ENCODE results near the gene MSMP. TPM values are rescaled to one million over a fixed set of nuclear protein-coding genes. Genes with fewer than 3 reads are reported as not detected.

Gene MSMP
- total RNA-seq, 4 donors from 2014 or later = 1.3 TPM; not detected in 3

GRCh38 chr9:35750256-35750531, 3.9 kb downstream of the MSMP start:
- WGBS = 25% methylated on average over 4 of the region's 4 CpGs
- H3K36me3 ChIP-seq = peaks cover 34 to 50% (median 48%) of the 10 kb centered on the region in 4 donors
- TF ChIP-seq POLR2AphosphoS5 (IDR thresholded peaks at IDR 0.05) (no peak), POLR2A (IDR thresholded peaks at IDR 0.05; ENCODE audit: low read depth) (no peak), CTCF (IDR thresholded peaks at IDR 0.05) (no peak)
- intact Hi-C loops (cut with DNase I) = no loop called here
- H3K4me3 ChIP-seq = peak overlapping the region; percentile 64 to 90 (median 84)
- no peaks in the 10 kb centered on the region for H3K27me3 ChIP-seq
- peaks cover 35 to 57% (median 44%) of the 10 kb centered on the region in 4 donors for H3K4me1 ChIP-seq
- H3K27ac ChIP-seq (replicated peaks in 1 of 4) = peak overlapping the region; percentile 88 to 93 (median 91)
- no peak for DNase-seq (ENCODE audit: extremely low spot score)
- no peaks in the 10 kb centered on the region for H3K9me3 ChIP-seq

- no peak for DNase-seq (ENCODE audit: extremely low spot score)
- no peaks in the 10 kb centered on the region for H3K9me3 ChIP-seq
- TF ChIP-seq POLR2A (IDR thresholded peaks at IDR 0.05; ENCODE audit: low read depth) = no peak
- TF ChIP-seq CTCF (IDR thresholded peaks at IDR 0.05) = no peak
- TF ChIP-seq EP300 (IDR thresholded peaks at IDR 0.05) = no peak
- TF ChIP-seq POLR2AphosphoS5 (IDR thresholded peaks at IDR 0.05) = no peak
- peaks cover 40 to 62% (median 49%) of the 10 kb centered on the region in 4 donors for H3K4me1 ChIP-seq
- H3K27ac ChIP-seq (replicated peaks in 1 of 4) = peak overlapping the region; percentile 88 to 93 (median 91)
- H3K4me3 ChIP-seq = peak overlapping the region; percentile 64 to 90 (median 84)
- H3K27me3 ChIP-seq = no peaks in the 10 kb centered on the region
- WGBS = 2% methylated on average over 13 of the region's 19 CpGs
- intact Hi-C loops (cut with DNase I) = no loop called here
- peaks cover 39 to 50% (median 46%) of the 10 kb centered on the region in 4 donors for H3K36me3 ChIP-seq
These were observed 4.4 kb downstream of the MSMP start for GRCh38 chr9:35749515-35750255.

- Histone ChIP-seq H3K36me3 (peaks cover 44 to 50% (median 47%) of the 10 kb centered on the region in 4 donors), H3K27ac (replicated peaks in 1 of 4) (peak within 1 kb of the TSS; percentile 88 to 93 (median 91)), H3K9me3 (no peaks in the 10 kb centered on the region), H3K4me3 (peak within 1 kb of the TSS; percentile 64 to 90 (median 84)), H3K27me3 (no peaks in the 10 kb centered on the region), H3K4me1 (peaks cover 47 to 66% (median 56%) of the 10 kb centered on the region in 4 donors)
- peak; percentile 81 to 92 for TF ChIP-seq POLR2AphosphoS5 (IDR thresholded peaks at IDR 0.05)
- TF ChIP-seq CTCF (IDR thresholded peaks at IDR 0.05) = no peak
- TF ChIP-seq EP300 (IDR thresholded peaks at IDR 0.05) = no peak
- peak; percentile 34 for TF ChIP-seq POLR2A (IDR thresholded peaks at IDR 0.05; ENCODE audit: low read depth)
- no peak for DNase-seq (ENCODE audit: extremely low spot score)
- intact Hi-C loops (cut with DNase I) = no loop called here
- WGBS = 0% methylated on average over 32 of the region's 69 CpGs
These were observed 5.1 kb downstream of the MSMP start, which contains the start of the genes GBA2 and RGP1 for GRCh38 chr9:35748858-35749514. TSS of gene GBA2 (minus strand) at chr9:35749228. CDS start at chr9:35748704, 524 bp downstream. TSS of gene RGP1 (plus strand) at chr9:35749287. CDS start at chr9:35749756, 469 bp downstream.

GRCh38 chr9:35748242-35748857, 5.7 kb downstream of the MSMP start:
- H3K27me3 ChIP-seq = no peaks in the 10 kb centered on the region
- H3K4me1 ChIP-seq = peaks cover 50 to 72% (median 61%) of the 10 kb centered on the region in 4 donors
- TF ChIP-seq POLR2A (IDR thresholded peaks at IDR 0.05; ENCODE audit: low read depth) = no peak
- no peak for TF ChIP-seq POLR2AphosphoS5 (IDR thresholded peaks at IDR 0.05)
- no peak for TF ChIP-seq EP300 (IDR thresholded peaks at IDR 0.05)
- no peak for TF ChIP-seq CTCF (IDR thresholded peaks at IDR 0.05)
- peaks cover 43 to 50% (median 47%) of the 10 kb centered on the region in 4 donors for H3K36me3 ChIP-seq
- under 1% methylated on average over 23 of the region's 24 CpGs for WGBS
- peak overlapping the region; percentile 88 to 93 (median 91) for H3K27ac ChIP-seq (replicated peaks in 1 of 4)
- peak overlapping the region; percentile 64 to 90 (median 84) for H3K4me3 ChIP-seq
- no peaks in the 10 kb centered on the region for H3K9me3 ChIP-seq
- intact Hi-C loops (cut with DNase I) = no loop called here
- no peak for DNase-seq (ENCODE audit: extremely low spot score)

All from esophagus muscularis mucosa (tissue), 4 donors.